GM23338 (cell line): Measurements from ENCODE around the gene GSTT4.
"Not testable (repeated sequence)": the region's sequence is repeated elsewhere in the genome, so short reads cannot be mapped to it uniquely, and the experiment has no call there.

ENCODE experiments used
- CREB1 ChIP-seq: fragments of 250-450 bp; sonication (Bioruptor Pico); IDR thresholded peaks from 2 replicates; pipeline ENCODE4 v1.5.0; 2020; ENCODE audit warnings: low read depth, mild to moderate bottlenecking, moderate library complexity
- CTCF ChIP-seq, 2 experiments: fragments of 200-600 bp in 1 of 2; sonication (generic) in 1 of 2; conservative IDR thresholded peaks; 2 replicates each; pipeline versions ENCODE4 v1.5.1 to v1.6.1; 2016 to 2017; ENCODE audit warnings: antibody characterized with exemption in 2 of 2, low read depth in 2 of 2, mild to moderate bottlenecking in 2 of 2, moderate library complexity in 1 of 2
- EZH2 ChIP-seq: fragments of 200-600 bp; sonication (generic); IDR thresholded peaks from one replicate; pipeline ENCODE4 v1.8.0; 2017; ENCODE audit warnings: antibody characterized with exemption, mild to moderate bottlenecking, low read depth; ENCODE audit not compliant: unreplicated experiment
- POLR2AphosphoS5 ChIP-seq: IDR thresholded peaks from 2 replicates; pipeline ENCODE4 v1.6.1; 2016; ENCODE audit warnings: antibody characterized with exemption, low read depth
- REST ChIP-seq: IDR thresholded peaks from one replicate; pipeline ENCODE4 v1.6.1; 2018; ENCODE audit warnings: antibody characterized with exemption; ENCODE audit not compliant: unreplicated experiment
- ZNF331 ChIP-seq: fragments of 250-450 bp; sonication (Bioruptor Pico); IDR thresholded peaks from 2 replicates; pipeline ENCODE4 v1.5.0; 2020; ENCODE audit warnings: low read depth, mild to moderate bottlenecking, moderate library complexity

- TF ChIP-seq CTCF (conservative IDR thresholded peaks at IDR 0.05; ENCODE audit: low read depth in 2 of 2); POLR2AphosphoS5; CREB1 (CRISPR knock-in tag); EZH2; ZNF331 (CRISPR knock-in tag); REST: not testable (repeated sequence)
Observed at GRCh38 chr22:23974345-23974744, 30.9 kb downstream of the GSTT4 start, which contains the start of gene DDT.
